CD4-positive, alpha-beta T cell treated with Interleukin-10 for 1 hour (primary cell): ENCODE results near the gene MED22.
"Not testable (repeated sequence)": the region's sequence is repeated elsewhere in the genome, so short reads cannot be mapped to it uniquely, and the experiment has no call there.

ENCODE experiments used
- DNase-seq: peaks from one replicate; pipeline ENCODE4 v3.0.0-alpha.2; 2020

Gene MED22

GRCh38 chr9:133333566-133333965 lies 14.4 kb downstream of the MED22 start:
- no peak for DNase-seq

- no peak for DNase-seq
Measured at GRCh38 chr9:133333011-133333410, 14.9 kb downstream of the MED22 start.

GRCh38 chr9:133332381-133332730 lies 15.6 kb downstream of the MED22 start:
- DNase-seq, result no peak

GRCh38 chr9:133331641-133332380 lies 16.1 kb downstream of the MED22 start:
- DNase-seq, result no peak

- no peak for DNase-seq
Measured at GRCh38 chr9:133331221-133331620, 16.7 kb downstream of the MED22 start.

GRCh38 chr9:133329306-133330156 lies 18.4 kb downstream of the MED22 start:
- not testable (repeated sequence) for DNase-seq

GRCh38 chr9:133327834-133328484 lies 20.0 kb downstream of the MED22 start:
- DNase-seq, result no peak

GRCh38 chr9:133327021-133327420 lies 20.9 kb downstream of the MED22 start:
- DNase-seq, result not testable (repeated sequence)

- no peak for DNase-seq
Measured at GRCh38 chr9:133323991-133324703, 23.8 kb downstream of the MED22 start.

- no peak for DNase-seq
Measured at GRCh38 chr9:133323211-133323610, 24.7 kb downstream of the MED22 start.

- DNase-seq, result no peak
Measured at GRCh38 chr9:133322701-133323100, 25.2 kb downstream of the MED22 start.

- no peak for DNase-seq
Measured at GRCh38 chr9:133321411-133321935, 26.5 kb downstream of the MED22 start.

- DNase-seq, result no peak
Measured at GRCh38 chr9:133320421-133320881, 27.5 kb downstream of the MED22 start.

GRCh38 chr9:133317551-133317950 lies 30.4 kb downstream of the MED22 start:
- not testable (repeated sequence) for DNase-seq

- DNase-seq, result no peak
Measured at GRCh38 chr9:133315997-133316396, 31.9 kb downstream of the MED22 start.

GRCh38 chr9:133309608-133310007 lies 38.3 kb downstream of the MED22 start:
- no peak for DNase-seq

GRCh38 chr9:133307301-133307700 lies 40.6 kb downstream of the MED22 start:
- no peak for DNase-seq

- no peak for DNase-seq
Measured at GRCh38 chr9:133306242-133307204, 41.4 kb downstream of the MED22 start.

- DNase-seq, result no peak
Measured at GRCh38 chr9:133305731-133306130, 42.2 kb downstream of the MED22 start.

GRCh38 chr9:133304477-133305377 lies 43.2 kb downstream of the MED22 start:
- no peak for DNase-seq

GRCh38 chr9:133304158-133304470 lies 43.8 kb downstream of the MED22 start:
- no peak for DNase-seq
